ENCODE data around the gene VCAM1. TPM values are rescaled to one million over a fixed set of nuclear protein-coding genes. Genes with fewer than 3 reads are reported as not detected.

Gene VCAM1
- total RNA-seq, 1 experiment from 2014 or later = 0.07 TPM

DNA sequence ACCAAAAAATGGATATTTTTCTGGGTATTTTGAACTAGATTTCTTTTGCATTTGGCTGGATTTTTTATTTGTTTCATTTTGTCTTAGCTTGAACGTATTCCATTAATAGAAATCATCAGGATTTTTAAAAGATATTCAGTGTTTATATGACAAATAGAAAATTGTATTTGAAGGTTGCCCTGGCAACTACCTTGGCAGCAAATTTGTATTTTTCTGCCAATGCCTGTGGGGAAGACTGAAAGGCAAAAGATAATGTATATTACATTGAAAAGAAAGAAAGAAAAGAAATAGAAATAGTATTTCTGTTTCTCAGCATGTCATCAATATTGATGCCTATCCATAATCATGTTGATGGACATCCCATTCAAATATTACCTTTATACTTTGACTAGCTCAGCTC lies 16.8 kb downstream of the VCAM1 start:
- Histone ChIP-seq H3K27me3 (ENCODE audit: insufficient read depth, low read length) (no peaks in the 10 kb centered on the region), H2BK120ac (ENCODE audit: low read depth, low read length, poor library complexity, severe bottlenecking) (no peak overlapping the region), H3K79me1 (ENCODE audit: insufficient read depth, low read depth, low read length, poor library complexity, severe bottlenecking) (no peaks in the 10 kb centered on the region), H3K4ac (ENCODE audit: low read depth, low read length) (no peak overlapping the region), H4K5ac (ENCODE audit: insufficient read length, low read depth, low read length) (no peak overlapping the region), H2BK5ac (ENCODE audit: insufficient read length, low read length) (no peak overlapping the region), H2BK15ac (ENCODE audit: low read depth, low read length) (no peak overlapping the region), H3K79me2 (ENCODE audit: insufficient read depth, low read length) (no peaks in the 10 kb centered on the region), H3K4me1 (ENCODE audit: insufficient read depth, low read length) (no peaks in the 10 kb centered on the region), H2BK12ac (ENCODE audit: insufficient read length, low read depth, low read length) (no peak overlapping the region), H3K56ac (ENCODE audit: insufficient read length, low read depth, low read length) (no peak overlapping the region), H3K9ac (ENCODE audit: extremely low read depth, insufficient read length, low read length) (no peak overlapping the region), H4K20me1 (ENCODE audit: control insufficient read depth, insufficient read depth, insufficient read length) (no peaks in the 10 kb centered on the region), H3K23ac (ENCODE audit: insufficient read length, low read depth, low read length) (no peak overlapping the region), H3T11ph (ENCODE audit: low read length) (no peak overlapping the region), H3K18ac (ENCODE audit: insufficient read length, low read depth, low read length) (no peak overlapping the region), H3K4me2 (ENCODE audit: insufficient read depth, insufficient read length, low read length) (no peak overlapping the region), H2AK5ac (ENCODE audit: insufficient read length, low read length) (no peak overlapping the region), H3K14ac (ENCODE audit: insufficient read depth, low read length) (no peak overlapping the region), H4K91ac (ENCODE audit: insufficient read length, low read depth, low read length) (no peak overlapping the region), H2BK20ac (ENCODE audit: low read depth, low read length, poor library complexity, severe bottlenecking) (no peak overlapping the region), H3K27ac (ENCODE audit: insufficient read length, low read depth, low read length) (no peak overlapping the region), H2AFZ (ENCODE audit: low read length) (no peak overlapping the region), H3K23me2 (ENCODE audit: insufficient read length, low read depth, low read length, poor library complexity, severe bottlenecking) (no peaks in the 10 kb centered on the region), H3K9me3 (ENCODE audit: control insufficient read depth, low read depth, low read length) (no peaks in the 10 kb centered on the region), H4K8ac (replicated peaks; ENCODE audit: insufficient read length, low read depth, low read length) (no peak overlapping the region)
- no peak for DNase-seq
- TF ChIP-seq, protein P1, sequence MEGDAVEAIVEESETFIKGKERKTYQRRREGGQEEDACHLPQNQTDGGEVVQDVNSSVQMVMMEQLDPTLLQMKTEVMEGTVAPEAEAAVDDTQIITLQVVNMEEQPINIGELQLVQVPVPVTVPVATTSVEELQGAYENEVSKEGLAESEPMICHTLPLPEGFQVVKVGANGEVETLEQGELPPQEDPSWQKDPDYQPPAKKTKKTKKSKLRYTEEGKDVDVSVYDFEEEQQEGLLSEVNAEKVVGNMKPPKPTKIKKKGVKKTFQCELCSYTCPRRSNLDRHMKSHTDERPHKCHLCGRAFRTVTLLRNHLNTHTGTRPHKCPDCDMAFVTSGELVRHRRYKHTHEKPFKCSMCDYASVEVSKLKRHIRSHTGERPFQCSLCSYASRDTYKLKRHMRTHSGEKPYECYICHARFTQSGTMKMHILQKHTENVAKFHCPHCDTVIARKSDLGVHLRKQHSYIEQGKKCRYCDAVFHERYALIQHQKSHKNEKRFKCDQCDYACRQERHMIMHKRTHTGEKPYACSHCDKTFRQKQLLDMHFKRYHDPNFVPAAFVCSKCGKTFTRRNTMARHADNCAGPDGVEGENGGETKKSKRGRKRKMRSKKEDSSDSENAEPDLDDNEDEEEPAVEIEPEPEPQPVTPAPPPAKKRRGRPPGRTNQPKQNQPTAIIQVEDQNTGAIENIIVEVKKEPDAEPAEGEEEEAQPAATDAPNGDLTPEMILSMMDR (conservative IDR thresholded peaks at IDR 0.05) = no peak
- Mint-ChIP-seq H3K36me3 (ENCODE audit: insufficient read depth in 1 of 3, low read depth in 3 of 3) (no peaks in the 10 kb centered on the region), H3K27ac (no peak overlapping the region), H3K4me3 (no peak overlapping the region), H3K9me3 (no peaks in the 10 kb centered on the region), H3K27me3 (ENCODE audit: low read depth) (no peaks in the 10 kb centered on the region), H3K4me1 (peaks cover 0 to 7% of the 10 kb centered on the region in 2 experiments; a peak in 2 of 4 replicates)
- no CpG with 5 or more reads among the region's 1 CpG for WGBS (ENCODE audit: extremely low coverage, insufficient read length, low lambda C conversion rate)
